GM21786 (cell line): ENCODE results near the gene SLC5A10.
A peak's percentile ranks its signal among the peaks of the same experiment; 100 is the strongest.

Experiments
- ATAC-seq: cut with Tn5 transposase; IDR thresholded peaks from one replicate; pipeline ENCODE4 v1.9.1; 2021; ENCODE audit not compliant: unreplicated experiment

The SLC5A10 gene

GRCh38 chr17:19001907-19002590, 50.1 kb downstream of the SLC5A10 start:
- ATAC-seq: no peak

GRCh38 chr17:19002805-19003542, 51.0 kb downstream of the SLC5A10 start:
- ATAC-seq: no peak

DNA sequence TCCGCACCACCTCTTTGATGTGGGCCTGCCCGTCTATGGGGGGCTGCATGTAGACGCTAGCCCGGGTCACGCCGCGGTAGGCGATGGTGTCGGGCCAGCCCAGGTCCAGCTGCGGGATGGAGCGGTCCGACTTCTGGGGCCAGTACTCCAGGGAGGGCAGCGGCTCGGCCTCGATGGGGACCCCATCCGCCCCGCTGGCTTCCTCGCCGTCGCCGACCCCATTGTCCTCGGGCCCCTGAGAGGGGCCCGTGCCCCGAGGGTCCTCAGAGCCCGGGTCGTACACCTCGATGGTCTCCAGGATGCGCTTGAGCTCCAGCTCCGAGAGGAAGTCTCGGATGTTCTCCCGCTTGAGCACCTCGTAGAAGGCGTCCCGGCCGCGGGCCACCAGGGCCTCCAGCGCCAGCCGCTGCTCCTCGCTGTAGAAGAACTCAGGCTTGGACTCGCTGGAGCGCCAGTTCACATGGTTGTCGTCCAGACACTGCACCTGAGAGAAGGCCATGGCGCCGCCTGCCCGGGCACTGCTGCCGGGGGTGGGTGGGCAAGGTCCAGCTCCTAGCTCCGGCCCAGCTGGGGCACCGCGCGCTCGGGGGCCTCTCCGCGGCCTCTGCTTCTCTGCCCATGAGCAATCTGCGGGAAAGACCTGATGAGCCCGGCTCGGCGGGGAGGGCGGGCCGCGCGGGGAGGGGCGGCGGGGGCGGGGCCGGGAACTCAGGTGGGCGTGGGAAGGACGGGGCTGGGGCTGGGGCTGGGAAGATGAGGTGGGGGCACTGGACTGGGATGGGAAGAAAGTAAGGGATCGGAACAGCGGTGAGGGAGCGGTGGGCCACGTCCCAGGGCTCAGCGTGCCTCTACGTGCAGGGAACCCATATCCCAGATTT, 51.8 kb downstream of the SLC5A10 start:
- ATAC-seq: no peak

DNA sequence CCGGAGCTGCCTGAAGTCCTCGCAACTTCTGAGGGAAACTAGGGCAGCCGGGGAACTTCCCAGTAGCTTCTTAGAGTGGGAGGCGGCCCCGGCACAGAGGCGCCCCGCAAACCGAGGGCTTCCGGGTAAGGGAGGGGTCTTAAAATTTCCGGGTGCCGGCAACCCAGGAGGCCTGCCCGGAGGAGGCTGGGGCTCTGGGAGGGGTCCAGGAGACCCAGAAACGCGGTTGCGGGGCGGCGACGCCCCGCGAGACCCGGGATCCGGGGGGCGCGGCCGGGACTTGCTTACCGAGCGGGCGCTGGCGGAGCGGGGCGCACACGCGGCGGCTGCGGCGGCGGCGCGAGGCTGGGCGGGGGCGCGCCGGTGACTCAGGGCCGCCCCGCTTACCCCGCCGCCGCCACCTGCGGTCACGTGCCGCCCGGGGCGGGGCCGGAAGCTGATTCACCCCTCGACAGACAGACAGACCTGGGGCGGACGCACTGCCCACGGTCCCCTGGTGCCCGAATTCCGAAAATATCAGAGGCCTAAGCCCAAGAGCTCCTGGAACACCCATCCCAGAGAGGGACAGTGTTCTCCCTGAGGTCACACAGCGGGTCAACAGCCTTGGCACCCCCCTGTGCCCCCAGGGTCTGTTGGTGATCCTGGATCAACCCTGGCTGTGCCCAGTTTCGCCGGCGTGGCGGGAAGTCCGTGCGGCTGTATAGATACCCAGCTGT, 52.6 kb downstream of the SLC5A10 start, which contains the start of gene FAM83G:
FAM83G (minus strand) TSS at position 344 of the 716 bp plus-strand sequence. CDS start 723 bp downstream, outside the sequence.
- peak; percentile 82 for ATAC-seq

- no peak for ATAC-seq
Observed at GRCh38 chr17:19005137-19005773, 53.3 kb downstream of the SLC5A10 start.

GRCh38 chr17:19005789-19006430, 53.9 kb downstream of the SLC5A10 start:
- ATAC-seq: no peak

DNA sequence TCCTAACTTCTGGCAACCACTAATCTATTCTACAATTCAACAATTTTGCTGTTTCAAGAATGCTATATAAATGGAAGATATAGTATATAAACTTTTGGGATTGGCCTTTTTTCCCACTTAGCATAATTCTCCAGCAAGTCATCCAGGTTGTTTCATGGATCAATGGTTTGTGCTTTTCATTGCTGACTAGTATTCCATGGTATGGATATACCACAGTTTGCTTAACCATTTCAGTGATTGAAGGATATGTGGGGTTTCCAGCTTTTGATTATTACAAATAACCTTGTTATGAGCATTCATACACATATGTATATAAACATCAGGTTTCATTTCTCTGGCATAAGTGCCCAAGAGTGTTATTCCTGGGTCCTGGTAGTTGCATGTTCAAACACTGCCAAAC, 54.7 kb downstream of the SLC5A10 start:
- no peak for ATAC-seq

DNA sequence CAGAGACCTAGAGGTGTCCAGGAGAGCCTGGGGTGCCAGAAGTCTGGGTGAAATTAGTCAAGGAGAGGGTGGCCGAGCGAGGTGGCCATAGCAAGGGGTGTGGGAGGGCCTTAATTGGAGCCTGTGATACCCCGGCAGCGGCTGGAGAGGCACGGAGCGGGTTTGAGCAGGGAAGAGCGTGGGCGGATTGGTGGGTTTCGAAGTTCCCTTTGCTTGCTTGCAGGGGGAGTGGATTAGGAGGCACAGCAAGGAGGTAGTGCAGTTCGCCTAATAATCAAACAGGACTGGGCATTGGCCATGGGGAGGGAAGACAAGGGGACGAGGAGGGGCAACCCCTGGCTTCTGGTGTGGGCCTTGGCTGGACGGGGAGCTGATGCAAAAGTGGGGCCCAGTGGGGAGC, 58.0 kb downstream of the SLC5A10 start:
- ATAC-seq: no peak

- no peak for ATAC-seq
Observed at GRCh38 chr17:19010729-19011505, 59.0 kb downstream of the SLC5A10 start.

- no peak for ATAC-seq
Observed at GRCh38 chr17:19011581-19011980, 59.6 kb downstream of the SLC5A10 start.

GRCh38 chr17:19012171-19013080, 60.5 kb downstream of the SLC5A10 start:
- ATAC-seq: no peak

GRCh38 chr17:19013226-19013625, 61.3 kb downstream of the SLC5A10 start:
- ATAC-seq: no peak

DNA sequence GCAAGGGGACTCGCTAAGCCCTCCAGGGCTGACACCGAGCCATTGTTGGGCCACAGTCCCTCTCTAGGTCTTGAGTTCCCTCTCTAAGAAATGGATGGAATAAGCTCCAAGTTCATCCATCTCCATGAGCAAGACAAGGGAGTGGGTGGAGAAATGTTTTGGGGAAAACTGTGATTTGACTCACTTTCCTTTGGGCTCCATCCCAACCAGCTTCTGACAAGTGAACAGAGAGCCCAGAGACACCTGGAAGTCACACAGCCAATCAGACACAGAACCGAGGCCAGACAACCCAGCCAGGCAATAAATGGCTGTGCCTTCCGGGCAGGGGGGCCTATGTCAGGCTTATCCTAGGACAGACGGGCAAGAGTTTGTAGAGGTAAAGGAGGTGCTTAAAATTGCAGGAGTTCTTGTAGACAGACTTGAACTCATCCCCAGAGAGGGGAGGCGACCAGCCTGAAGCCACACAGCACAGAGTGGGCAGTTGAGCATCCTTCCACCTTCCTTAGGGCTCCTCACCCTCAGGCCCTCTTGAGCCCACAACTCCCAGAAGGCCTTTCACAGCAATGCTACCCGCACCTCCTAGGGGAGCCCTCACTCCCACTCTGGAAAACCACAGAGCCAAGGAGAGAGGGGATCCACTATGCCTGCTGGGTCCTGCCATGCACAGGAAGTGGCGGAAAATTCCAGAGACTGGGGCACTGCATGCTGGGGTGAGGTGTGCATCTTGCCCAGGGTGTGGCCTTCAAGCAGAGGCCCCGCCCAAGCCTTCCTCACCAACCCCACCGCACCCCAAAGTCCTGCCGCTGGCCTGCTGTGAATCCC, 62.1 kb downstream of the SLC5A10 start:
- no peak for ATAC-seq

DNA sequence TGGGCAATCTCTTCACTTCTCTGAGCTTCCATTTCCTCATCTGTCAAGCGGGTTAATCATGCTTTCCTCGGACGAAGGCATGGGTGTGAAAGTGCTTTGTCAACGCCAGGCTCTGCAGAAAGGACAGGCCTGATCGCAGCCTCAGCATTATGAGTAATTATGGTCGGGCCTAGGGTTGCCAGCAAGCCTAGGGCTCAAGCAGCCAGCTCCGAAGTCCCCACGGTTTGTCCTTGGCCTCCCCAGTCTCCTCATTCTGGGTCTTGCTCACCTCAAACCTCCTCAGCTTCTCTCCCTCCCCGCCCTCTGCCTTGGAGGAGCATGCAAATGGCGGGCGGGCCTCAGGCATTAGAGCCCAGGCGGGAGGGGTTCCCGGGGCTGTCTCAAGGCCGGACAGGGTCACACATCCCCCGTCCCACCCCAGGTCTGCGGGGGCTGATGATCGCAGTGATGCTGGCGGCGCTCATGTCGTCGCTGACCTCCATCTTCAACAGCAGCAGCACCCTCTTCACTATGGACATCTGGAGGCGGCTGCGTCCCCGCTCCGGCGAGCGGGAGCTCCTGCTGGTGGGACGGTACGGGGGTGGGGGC, 62.8 kb downstream of the SLC5A10 start:
- ATAC-seq: no peak

DNA sequence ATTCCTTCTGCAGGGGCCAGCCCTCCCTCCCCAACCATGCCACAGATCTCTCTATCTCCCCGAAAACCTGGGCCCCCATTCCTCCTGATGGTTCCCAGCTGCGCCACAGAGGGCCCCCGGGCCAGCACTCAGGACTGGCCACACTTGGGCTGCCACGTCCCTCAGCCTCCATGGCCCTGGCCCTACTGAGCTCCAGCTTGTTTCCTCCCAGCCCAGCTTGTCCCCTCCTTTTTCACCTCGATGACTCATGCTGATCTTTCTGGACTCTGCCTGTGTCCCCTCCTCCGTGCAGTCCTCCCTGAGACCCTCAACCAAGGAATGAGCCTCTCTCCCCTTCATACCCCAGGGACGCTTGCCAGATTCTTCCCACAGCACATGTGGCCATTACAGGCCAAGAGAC, 63.5 kb downstream of the SLC5A10 start:
- no peak for ATAC-seq

DNA sequence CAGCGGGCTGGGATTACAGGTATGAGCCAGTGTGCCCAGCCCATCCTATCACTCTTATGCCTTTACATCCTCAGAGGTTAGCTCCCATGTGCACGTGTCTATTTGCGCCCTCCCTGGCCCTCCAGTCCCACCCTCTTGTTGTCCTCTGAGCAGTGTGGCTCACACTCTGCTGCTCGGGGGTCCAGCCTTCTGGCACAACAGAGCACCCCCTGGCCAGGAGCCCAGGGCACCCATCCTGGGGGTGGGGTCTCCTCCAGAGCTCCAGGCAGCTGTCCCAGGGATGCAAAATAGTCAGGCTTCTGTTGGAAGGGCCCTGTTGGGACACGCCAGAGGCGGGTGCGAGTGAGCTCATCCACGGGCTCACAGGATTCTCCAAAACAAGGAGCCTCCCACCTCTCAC, 64.3 kb downstream of the SLC5A10 start:
- ATAC-seq: no peak

DNA sequence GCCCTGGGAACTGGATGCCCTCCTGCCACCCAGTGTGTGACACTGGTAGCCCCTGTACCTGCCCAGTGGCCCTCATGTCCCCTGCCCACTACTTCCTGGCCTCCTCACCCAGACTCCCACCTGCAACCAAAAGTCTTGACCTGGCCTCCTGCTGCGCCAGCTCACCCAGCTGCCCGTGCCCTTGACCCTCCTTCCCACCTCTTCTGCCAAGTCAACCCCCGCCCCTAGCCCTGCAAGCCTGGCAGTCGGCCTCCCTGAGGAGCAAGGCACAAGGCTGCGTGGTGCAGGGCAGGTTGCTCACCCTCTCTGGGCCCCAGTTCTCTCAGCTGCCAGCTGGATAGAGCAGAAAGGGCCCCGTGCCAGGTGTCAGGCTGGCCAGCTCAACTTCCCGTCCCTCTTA, 64.9 kb downstream of the SLC5A10 start:
- no peak for ATAC-seq
